ENCODE results near the gene NAP1L1.

Gene NAP1L1

DNA sequence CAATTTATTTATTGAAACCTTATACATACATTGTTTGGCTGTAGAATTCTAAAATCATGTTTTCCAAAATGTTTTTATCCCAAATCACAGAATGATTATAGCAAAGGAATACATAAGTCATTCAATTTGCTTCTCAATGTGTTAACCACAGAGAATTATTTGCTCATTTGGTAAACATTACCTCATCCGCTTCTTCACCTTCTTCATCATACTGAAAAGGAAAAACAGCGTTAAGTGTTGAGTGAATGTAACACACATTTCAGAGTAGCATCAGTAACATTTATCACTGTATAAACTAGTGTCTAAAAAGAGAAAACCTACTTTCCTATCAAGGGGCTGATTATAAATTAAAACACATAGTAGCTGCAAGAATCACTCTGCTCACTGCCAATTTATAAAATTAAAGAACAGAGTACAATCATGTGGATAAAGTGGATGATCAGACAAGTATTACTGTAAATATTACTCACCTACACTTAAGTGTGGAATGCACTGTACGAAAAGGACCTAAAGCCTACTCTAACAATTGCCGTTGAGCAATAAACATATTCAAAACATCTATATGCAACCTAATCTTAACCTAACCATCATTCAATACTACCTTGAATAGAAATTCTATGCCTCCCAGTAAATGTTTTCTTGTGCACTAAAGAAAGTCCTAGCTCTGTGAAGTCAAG, 34.8 kb downstream of the NAP1L1 start:
- DNase-seq (ENCODE audit: insufficient read length, low spot score) = no peak
- peak; percentile 40 for FAIRE-seq
- TF ChIP-seq PAX5 (IDR thresholded peaks at IDR 0.05; ENCODE audit: insufficient read depth, low read length, severe bottlenecking) = no peak
- TF ChIP-seq POLR2AphosphoS5 (IDR thresholded peaks at IDR 0.05; ENCODE audit: low read depth, low read length) = no peak
- no peak for TF ChIP-seq TAF1 (IDR thresholded peaks at IDR 0.05; ENCODE audit: low read depth, low read length)
- no peak for TF ChIP-seq SPI1 (IDR thresholded peaks at IDR 0.05; ENCODE audit: low read depth, low read length)
- TF ChIP-seq POU2F2 (IDR thresholded peaks at IDR 0.05; ENCODE audit: low read depth, low read length) = no peak
- no peak for TF ChIP-seq POLR2A (IDR thresholded peaks at IDR 0.05; ENCODE audit: low read depth, low read length)

DNA sequence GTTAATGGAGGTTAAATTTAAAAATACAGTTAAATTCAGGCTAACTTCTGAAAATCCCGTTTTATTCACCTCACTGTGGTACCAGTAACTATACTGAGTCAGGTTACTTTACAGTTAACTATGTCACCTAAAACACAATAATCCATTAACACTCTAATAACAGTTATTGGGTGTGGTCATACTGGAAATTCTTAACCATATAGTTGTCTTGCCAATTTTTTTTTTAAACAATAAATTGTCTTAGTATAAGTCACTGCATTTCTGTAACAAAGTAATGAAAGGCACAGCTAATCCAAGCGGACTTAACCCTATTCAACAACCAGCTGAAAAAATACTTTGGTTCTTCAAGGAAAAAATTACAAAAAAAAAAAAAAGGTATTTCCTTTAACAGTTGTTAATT, 36.7 kb downstream of the NAP1L1 start:
- TF ChIP-seq POLR2AphosphoS5 (IDR thresholded peaks at IDR 0.05; ENCODE audit: low read depth, low read length) (no peak), TAF1 (IDR thresholded peaks at IDR 0.05; ENCODE audit: low read depth, low read length) (no peak), SPI1 (IDR thresholded peaks at IDR 0.05; ENCODE audit: low read depth, low read length) (no peak), POU2F2 (IDR thresholded peaks at IDR 0.05; ENCODE audit: low read depth, low read length) (no peak), PAX5 (IDR thresholded peaks at IDR 0.05; ENCODE audit: insufficient read depth, low read length, severe bottlenecking) (no peak), POLR2A (IDR thresholded peaks at IDR 0.05; ENCODE audit: low read depth, low read length) (no peak)
- FAIRE-seq = peak; percentile 56
- DNase-seq (ENCODE audit: insufficient read length, low spot score) = no peak

DNA sequence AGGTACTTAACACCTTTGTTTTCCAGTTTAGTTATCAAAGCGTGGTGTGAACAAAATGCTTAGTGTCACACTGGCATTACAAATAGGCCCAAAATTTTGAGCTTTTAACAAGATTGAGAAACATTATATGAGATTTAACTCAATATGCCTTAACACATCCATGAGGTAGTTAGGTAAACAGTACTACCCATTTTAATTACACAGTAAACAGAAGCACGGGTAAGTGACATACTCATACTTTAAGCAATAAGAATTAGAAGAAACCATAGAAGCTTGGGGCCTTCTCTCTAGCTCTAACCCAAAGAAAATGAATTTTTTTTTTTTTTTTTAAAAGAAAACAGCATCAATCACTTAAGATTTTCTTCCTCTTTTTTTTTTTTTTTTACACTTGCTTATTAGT, 37.4 kb downstream of the NAP1L1 start:
- no peak for FAIRE-seq
- no peak for DNase-seq (ENCODE audit: insufficient read length, low spot score)
- no peak for TF ChIP-seq POU2F2 (IDR thresholded peaks at IDR 0.05; ENCODE audit: low read depth, low read length)
- TF ChIP-seq SPI1 (IDR thresholded peaks at IDR 0.05; ENCODE audit: low read depth, low read length) = no peak
- TF ChIP-seq PAX5 (IDR thresholded peaks at IDR 0.05; ENCODE audit: insufficient read depth, low read length, severe bottlenecking) = no peak
- no peak for TF ChIP-seq TAF1 (IDR thresholded peaks at IDR 0.05; ENCODE audit: low read depth, low read length)
- TF ChIP-seq POLR2A (IDR thresholded peaks at IDR 0.05; ENCODE audit: low read depth, low read length) = no peak
- no peak for TF ChIP-seq POLR2AphosphoS5 (IDR thresholded peaks at IDR 0.05; ENCODE audit: low read depth, low read length)

DNA sequence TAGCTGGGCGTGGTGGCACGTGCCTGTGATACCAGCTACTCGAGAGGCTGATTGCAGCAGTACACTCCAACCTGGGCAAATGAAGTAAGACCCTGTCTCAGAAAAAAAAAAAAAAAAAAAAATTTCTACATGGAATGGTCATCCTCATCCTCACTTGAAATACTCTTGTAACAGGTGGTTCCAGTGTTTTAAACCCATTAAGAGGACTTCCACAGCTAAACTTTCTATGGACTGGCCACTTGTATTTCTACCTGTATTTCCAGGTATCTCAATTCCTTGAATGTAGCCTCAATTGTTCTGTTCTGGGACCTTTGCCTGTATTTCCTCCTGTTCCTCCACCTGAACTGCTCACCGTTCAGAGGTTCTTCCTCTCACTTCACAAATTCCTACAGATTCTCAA, 41.1 kb downstream of the NAP1L1 start:
- no peak for TF ChIP-seq TAF1 (IDR thresholded peaks at IDR 0.05; ENCODE audit: low read depth, low read length)
- 0 out of 2 replicates have a peak, but pooled peaks have one; percentile 27 for TF ChIP-seq POLR2A (IDR thresholded peaks at IDR 0.05; ENCODE audit: low read depth, low read length)
- FAIRE-seq (no peak), DNase-seq (ENCODE audit: insufficient read length, low spot score) (no peak)

DNA sequence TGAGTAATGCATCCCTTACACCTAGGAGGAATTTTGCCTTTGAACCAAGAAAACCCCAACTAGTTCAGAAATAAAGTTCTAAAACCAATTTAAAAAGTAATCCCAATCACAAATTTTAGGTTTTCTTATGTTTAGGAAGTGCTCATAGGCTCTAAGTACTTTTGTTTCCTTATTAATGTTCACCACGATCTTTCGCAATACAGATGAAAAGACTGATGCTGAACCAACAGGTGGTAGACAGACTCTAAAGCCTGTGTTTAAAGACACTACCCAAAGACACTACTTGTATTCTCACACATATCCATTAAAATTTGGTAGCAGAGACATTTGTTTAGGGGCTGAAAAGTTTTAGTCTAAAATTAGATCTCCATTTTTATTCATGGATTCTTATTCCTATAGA, 42.3 kb downstream of the NAP1L1 start:
- DNase-seq (ENCODE audit: insufficient read length, low spot score) (no peak), FAIRE-seq (no peak)
- TF ChIP-seq POU2F2 (IDR thresholded peaks at IDR 0.05; ENCODE audit: low read depth, low read length) = no peak
- no peak for TF ChIP-seq POLR2AphosphoS5 (IDR thresholded peaks at IDR 0.05; ENCODE audit: low read depth, low read length)
- TF ChIP-seq TAF1 (IDR thresholded peaks at IDR 0.05; ENCODE audit: low read depth, low read length) = no peak
- no peak for TF ChIP-seq SPI1 (IDR thresholded peaks at IDR 0.05; ENCODE audit: low read depth, low read length)
- TF ChIP-seq POLR2A (IDR thresholded peaks at IDR 0.05; ENCODE audit: low read depth, low read length) = no peak
- no peak for TF ChIP-seq PAX5 (IDR thresholded peaks at IDR 0.05; ENCODE audit: insufficient read depth, low read length, severe bottlenecking)

DNA sequence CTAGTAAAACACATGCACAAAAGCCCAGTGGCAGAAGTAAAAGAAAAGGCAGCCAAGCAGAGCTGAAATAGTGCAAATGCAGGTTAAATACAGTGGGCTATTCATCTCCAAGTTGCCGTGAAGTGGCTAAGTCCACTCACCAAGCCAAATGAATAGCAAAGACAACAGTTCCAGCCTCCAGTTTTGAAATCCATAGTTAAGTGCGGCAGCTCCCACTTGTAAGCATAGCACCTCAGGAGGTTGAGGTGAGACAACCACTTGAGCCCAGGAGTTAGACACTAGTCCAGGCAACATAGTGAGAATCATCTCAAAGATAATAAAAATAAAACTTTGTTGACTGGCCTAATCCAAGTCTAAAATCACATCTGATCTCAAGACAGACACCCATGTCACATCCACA, 43.1 kb downstream of the NAP1L1 start:
- FAIRE-seq = no peak
- DNase-seq (ENCODE audit: insufficient read length, low spot score) = no peak
- TF ChIP-seq TAF1 (IDR thresholded peaks at IDR 0.05; ENCODE audit: low read depth, low read length) (no peak), POU2F2 (IDR thresholded peaks at IDR 0.05; ENCODE audit: low read depth, low read length) (no peak), POLR2A (IDR thresholded peaks at IDR 0.05; ENCODE audit: low read depth, low read length) (no peak), SPI1 (IDR thresholded peaks at IDR 0.05; ENCODE audit: low read depth, low read length) (no peak), PAX5 (IDR thresholded peaks at IDR 0.05; ENCODE audit: insufficient read depth, low read length, severe bottlenecking) (no peak), POLR2AphosphoS5 (IDR thresholded peaks at IDR 0.05; ENCODE audit: low read depth, low read length) (no peak)

DNA sequence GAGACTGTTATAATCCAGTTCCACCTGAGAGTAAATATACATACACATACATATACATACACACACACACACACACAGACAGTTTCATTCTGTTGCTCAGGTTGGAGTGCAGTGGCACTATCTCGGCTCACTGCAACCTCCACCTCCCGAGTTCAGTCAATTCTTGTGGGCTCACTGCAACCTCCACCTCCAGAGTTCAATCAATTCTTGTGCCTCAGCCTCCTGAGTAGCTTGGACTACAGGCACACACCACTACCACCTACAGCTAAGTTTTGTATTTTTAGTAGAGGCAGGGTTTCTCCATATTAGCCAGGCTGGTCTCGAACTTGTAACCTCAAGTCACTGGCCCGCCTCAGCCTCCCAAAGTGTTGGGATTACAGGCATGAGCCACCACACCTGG, 44.0 kb downstream of the NAP1L1 start:
- TF ChIP-seq SPI1 (IDR thresholded peaks at IDR 0.05; ENCODE audit: low read depth, low read length) = no peak
- TF ChIP-seq PAX5 (IDR thresholded peaks at IDR 0.05; ENCODE audit: insufficient read depth, low read length, severe bottlenecking) = no peak
- TF ChIP-seq POLR2A (IDR thresholded peaks at IDR 0.05; ENCODE audit: low read depth, low read length) = no peak
- no peak for TF ChIP-seq TAF1 (IDR thresholded peaks at IDR 0.05; ENCODE audit: low read depth, low read length)
- TF ChIP-seq POLR2AphosphoS5 (IDR thresholded peaks at IDR 0.05; ENCODE audit: low read depth, low read length) = peak; percentile 19; the same call in 1 of the 2 replicates
- no peak for TF ChIP-seq POU2F2 (IDR thresholded peaks at IDR 0.05; ENCODE audit: low read depth, low read length)
- FAIRE-seq = no peak
- DNase-seq (ENCODE audit: insufficient read length, low spot score) = no peak

DNA sequence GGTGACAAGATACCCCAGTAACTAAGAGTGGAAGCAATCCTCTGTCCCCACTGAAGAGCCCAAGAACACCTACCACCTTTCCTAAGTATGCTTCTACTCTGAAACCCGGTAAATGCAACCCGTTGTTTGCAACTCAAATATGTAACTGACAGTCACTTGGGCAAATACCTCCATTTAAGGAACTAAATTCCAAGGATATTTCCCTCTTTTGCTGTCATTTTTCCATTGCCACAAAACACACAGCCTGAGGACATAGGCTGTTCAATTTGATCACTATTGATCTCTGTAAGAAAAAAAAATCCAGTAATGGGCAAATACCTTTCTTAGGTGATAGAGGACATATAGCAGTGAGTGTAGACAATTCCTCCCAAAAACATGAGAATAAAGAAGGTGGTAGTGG, 46.3 kb downstream of the NAP1L1 start:
- TF ChIP-seq POLR2AphosphoS5 (IDR thresholded peaks at IDR 0.05; ENCODE audit: low read depth, low read length) = no peak
- no peak for TF ChIP-seq SPI1 (IDR thresholded peaks at IDR 0.05; ENCODE audit: low read depth, low read length)
- TF ChIP-seq PAX5 (IDR thresholded peaks at IDR 0.05; ENCODE audit: insufficient read depth, low read length, severe bottlenecking) = no peak
- no peak for TF ChIP-seq POLR2A (IDR thresholded peaks at IDR 0.05; ENCODE audit: low read depth, low read length)
- no peak for TF ChIP-seq POU2F2 (IDR thresholded peaks at IDR 0.05; ENCODE audit: low read depth, low read length)
- TF ChIP-seq TAF1 (IDR thresholded peaks at IDR 0.05; ENCODE audit: low read depth, low read length) = no peak
- DNase-seq (ENCODE audit: insufficient read length, low spot score) (no peak), FAIRE-seq (no peak)

DNA sequence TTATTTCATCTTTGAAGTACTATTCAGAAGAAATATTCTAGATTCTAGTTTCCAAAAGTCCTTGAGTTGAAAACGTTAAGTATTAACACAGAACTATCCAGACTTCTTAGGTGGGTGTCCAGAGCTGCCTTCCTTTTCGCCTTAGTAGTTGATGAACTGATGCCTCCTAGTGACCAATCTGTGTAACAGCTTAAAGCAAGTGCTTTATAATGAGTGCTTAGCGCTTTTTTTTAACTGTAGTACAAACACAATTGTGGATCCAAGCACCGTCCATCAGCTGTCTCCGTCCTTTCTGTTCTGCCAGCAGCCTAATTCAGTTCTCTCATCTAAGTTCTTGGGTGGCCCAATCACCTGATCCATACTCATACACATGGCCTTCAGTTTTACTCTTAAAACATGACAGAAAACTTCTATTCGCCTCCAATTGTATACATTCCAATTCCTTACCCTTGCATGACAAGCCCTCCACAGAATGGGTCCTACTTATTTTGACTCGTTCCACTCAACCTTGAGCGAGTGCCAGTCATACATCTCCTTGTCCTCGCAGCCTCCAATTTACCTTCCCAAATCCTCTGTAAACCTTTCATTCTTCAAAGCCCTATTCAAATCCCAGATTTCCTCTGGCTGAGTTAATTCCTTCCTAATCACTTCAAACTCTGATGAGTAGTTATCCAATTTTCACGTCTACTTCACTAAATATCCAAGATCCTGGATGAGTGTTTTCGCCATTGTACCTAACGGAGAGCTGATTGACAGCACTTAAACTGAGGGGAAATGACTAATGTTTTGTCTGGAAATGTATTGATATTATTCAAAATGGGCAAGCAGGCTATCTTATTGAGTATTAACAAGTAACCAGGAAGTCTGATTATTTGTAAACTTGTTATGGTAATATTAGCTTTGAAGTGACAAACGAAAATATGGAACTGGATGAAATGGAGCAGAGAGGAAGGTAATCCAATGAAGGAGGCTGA, 47.1 kb downstream of the NAP1L1 start:
- DNase-seq (ENCODE audit: insufficient read length, low spot score) (no peak), FAIRE-seq (peak; percentile 77)
- no peak for TF ChIP-seq POLR2A (IDR thresholded peaks at IDR 0.05; ENCODE audit: low read depth, low read length)
- no peak for TF ChIP-seq TAF1 (IDR thresholded peaks at IDR 0.05; ENCODE audit: low read depth, low read length)
- no peak for TF ChIP-seq SPI1 (IDR thresholded peaks at IDR 0.05; ENCODE audit: low read depth, low read length)
- no peak for TF ChIP-seq POLR2AphosphoS5 (IDR thresholded peaks at IDR 0.05; ENCODE audit: low read depth, low read length)
- TF ChIP-seq PAX5 (IDR thresholded peaks at IDR 0.05; ENCODE audit: insufficient read depth, low read length, severe bottlenecking) = no peak
- no peak for TF ChIP-seq POU2F2 (IDR thresholded peaks at IDR 0.05; ENCODE audit: low read depth, low read length)

All from GM12891 (cell line).